Large intestine (tissue), 3 donors: ENCODE results near the gene ANK2. TPM values are rescaled to one million over a fixed set of nuclear protein-coding genes. Genes with fewer than 3 reads are reported as not detected.
A peak's percentile ranks its signal among the peaks of the same experiment; 100 is the strongest.

ENCODE experiments used
- DNase-seq, 2 donors: peaks; one replicate each; pipeline versions ENCODE4 v3.0.0 to v3.0.0-alpha.2; 2013
- H3K27ac ChIP-seq: one replicate; pipeline ENCODE4 v1.5.1; 2013; ENCODE audit warnings: low read length
- H3K27me3 ChIP-seq: 2 replicates; pipeline ENCODE4 v1.6.1; 2013; ENCODE audit warnings: low read length; ENCODE audit not compliant: control insufficient read depth, insufficient read depth
- H3K36me3 ChIP-seq: 2 replicates; pipeline ENCODE4 v1.6.1; 2013; ENCODE audit warnings: low read length; ENCODE audit not compliant: control insufficient read depth, insufficient read depth
- H3K4me1 ChIP-seq: one replicate; pipeline ENCODE4 v1.6.1; 2013; ENCODE audit warnings: low read length; ENCODE audit not compliant: control insufficient read depth, insufficient read depth
- H3K4me3 ChIP-seq: one replicate; pipeline ENCODE4 v1.5.1; 2013; ENCODE audit warnings: low read length
- H3K9me3 ChIP-seq: one replicate; pipeline ENCODE4 v1.6.1; 2013; ENCODE audit warnings: mild to moderate bottlenecking, low read depth, low read length, moderate library complexity; ENCODE audit not compliant: control insufficient read depth
- WGBS: methylation state at CpG from one replicate; pipeline ENCODE4 v1.1.5; 2013; ENCODE audit warnings: low lambda C conversion rate; ENCODE audit not compliant: insufficient coverage; 5-methylcytosine and 5-hydroxymethylcytosine counted together
- polyA plus RNA-seq: library from polyadenylated mRNA; unstranded; fragments of 120-200 nt; gene quantifications from one replicate; pipeline ENCODE4 v1.2.1, GENCODE V29; 2013

ANK2 gene
- polyA plus RNA-seq, 1 donor, result 50.4 TPM

DNA sequence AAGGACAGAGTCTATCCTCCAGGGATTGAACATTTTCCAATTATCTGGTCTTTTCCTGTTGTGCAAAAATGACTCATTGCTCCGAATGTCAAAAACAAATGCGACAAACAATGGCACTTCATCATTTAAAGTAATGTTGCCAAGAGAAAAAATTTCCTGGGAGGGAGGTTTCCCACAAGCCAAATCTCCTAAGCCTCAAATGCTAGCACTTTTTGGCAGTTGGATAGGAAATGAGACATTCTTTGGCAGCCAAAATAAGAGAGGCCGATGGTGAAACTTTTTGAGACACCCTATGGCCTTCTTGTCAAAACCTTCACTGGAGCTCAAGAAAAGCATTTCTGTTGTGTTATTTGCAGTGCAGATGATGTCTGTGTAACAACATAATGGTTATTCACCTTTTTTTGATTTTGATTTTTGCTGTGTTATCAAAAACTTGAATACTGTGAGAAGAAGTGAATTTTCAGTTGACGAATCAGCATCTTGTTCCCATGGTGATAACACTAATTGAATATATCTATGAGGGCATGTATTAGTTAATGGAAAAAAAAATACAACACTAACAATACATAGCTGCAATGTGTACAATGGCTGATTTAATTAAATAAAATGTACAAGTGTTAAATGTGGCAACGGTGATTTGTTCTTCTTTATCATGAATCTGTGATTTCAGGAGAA, 333.8 kb downstream of the ANK2 start:
- H3K36me3 ChIP-seq, result peaks cover 30% of the 10 kb centered on the region
- no peaks in the 10 kb centered on the region for H3K27me3 ChIP-seq
- no peaks in the 10 kb centered on the region for H3K9me3 ChIP-seq
- WGBS, result 100% methylated on average over 2 of the region's 5 CpGs
- no peak for DNase-seq
- H3K27ac ChIP-seq, result no peak overlapping the region
- H3K4me1 ChIP-seq, result no peaks in the 10 kb centered on the region
- no peak overlapping the region for H3K4me3 ChIP-seq

DNA sequence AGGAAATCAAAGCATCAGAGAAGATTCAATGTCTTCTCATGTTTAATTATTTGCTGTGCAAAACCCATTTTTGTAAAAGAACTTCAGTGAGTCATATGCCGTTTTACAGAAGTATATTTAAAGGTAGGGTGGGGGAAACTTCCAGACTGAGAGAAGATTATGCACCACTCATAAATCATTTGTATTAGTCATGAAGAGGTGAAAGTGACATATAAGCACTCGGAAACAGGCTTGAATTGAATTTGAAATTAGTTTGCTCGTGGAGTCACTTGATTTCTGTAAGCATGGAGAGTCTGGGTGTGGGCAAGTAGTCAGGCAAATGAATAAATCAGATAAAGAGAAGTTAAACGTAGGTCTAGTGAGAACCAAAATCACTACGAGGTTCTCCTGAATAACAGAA, 335.1 kb downstream of the ANK2 start:
- no peak overlapping the region for H3K4me3 ChIP-seq
- peaks cover 23% of the 10 kb centered on the region for H3K36me3 ChIP-seq
- H3K27me3 ChIP-seq, result no peaks in the 10 kb centered on the region
- H3K9me3 ChIP-seq, result no peaks in the 10 kb centered on the region
- WGBS, result 79% methylated on average over 5 of the region's 5 CpGs
- no peak overlapping the region for H3K27ac ChIP-seq
- DNase-seq, result no peak
- H3K4me1 ChIP-seq, result no peaks in the 10 kb centered on the region

GRCh38 chr4:113385281-113385899, 335.9 kb downstream of the ANK2 start:
- 100% methylated on average over 1 of the region's 4 CpGs for WGBS
- Histone ChIP-seq H3K4me1 (no peaks in the 10 kb centered on the region), H3K36me3 (peaks cover 19% of the 10 kb centered on the region), H3K27me3 (no peaks in the 10 kb centered on the region), H3K4me3 (no peak overlapping the region), H3K27ac (no peak overlapping the region), H3K9me3 (no peaks in the 10 kb centered on the region)
- DNase-seq, result no peak

DNA sequence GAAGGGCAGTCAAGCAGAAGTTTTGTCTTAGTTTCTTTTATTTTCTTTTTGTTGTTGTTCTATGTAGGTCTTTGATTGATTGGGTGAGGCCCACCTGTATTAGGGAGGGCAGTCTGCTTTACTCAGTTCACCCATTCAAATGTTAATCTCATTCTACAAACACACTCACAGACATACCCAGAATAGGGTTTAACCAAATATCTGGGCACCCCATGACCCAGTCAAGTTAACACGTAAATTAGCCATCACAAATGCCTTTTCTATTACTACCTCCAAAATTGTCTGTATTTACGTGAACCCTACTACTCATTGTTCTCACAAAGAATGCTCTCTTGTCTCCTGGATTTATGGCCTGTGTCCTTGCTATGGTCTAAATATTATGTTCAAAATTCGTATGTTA, 339.7 kb downstream of the ANK2 start:
- Histone ChIP-seq H3K36me3 (no peaks in the 10 kb centered on the region), H3K4me3 (no peak overlapping the region), H3K27ac (no peak overlapping the region), H3K27me3 (no peaks in the 10 kb centered on the region), H3K4me1 (no peaks in the 10 kb centered on the region), H3K9me3 (no peaks in the 10 kb centered on the region)
- WGBS, result 80% methylated on average over 1 of the region's 3 CpGs
- DNase-seq, result no peak

- Histone ChIP-seq H3K36me3 (no peaks in the 10 kb centered on the region), H3K27me3 (no peaks in the 10 kb centered on the region)
Observed at GRCh38 chr4:113390850-113391249, 341.4 kb downstream of the ANK2 start.

DNA sequence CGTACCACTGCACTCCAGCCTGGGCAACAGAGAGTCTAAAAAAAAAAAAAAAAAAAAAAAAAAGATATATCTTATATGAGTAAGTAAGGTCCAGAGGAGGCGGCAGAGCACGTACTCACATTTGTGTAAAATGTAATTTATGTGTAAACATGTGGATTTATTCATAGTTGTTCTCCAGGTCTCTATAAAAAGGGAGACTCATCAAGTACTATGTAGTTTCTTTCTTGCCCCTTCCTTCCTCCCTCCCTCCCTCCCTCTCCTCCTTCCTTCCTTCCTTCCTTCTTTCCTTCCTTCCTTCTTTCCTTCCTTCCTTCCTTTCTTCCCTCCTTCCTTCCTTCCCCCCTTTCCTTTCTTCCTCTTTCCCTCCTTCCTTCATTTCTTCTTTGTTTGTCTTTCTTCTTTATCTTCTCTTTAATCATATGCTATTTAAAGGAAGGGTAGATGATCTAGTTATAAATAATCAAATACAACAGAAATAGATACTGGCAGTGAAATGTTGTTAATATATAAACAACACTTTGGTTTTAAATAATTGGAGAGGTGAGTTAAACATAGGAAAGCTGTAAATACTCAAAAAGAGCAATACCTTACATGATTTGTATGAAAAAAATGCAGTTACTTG, 344.8 kb downstream of the ANK2 start:
- DNase-seq, result no peak
- peak overlapping the region; percentile 48 for H3K27ac ChIP-seq
- H3K27me3 ChIP-seq, result no peaks in the 10 kb centered on the region
- H3K4me1 ChIP-seq, result peaks cover 4% of the 10 kb centered on the region
- H3K9me3 ChIP-seq, result no peaks in the 10 kb centered on the region
- H3K36me3 ChIP-seq, result no peaks in the 10 kb centered on the region
- H3K4me3 ChIP-seq, result no peak overlapping the region
- 80% methylated on average over 2 of the region's 3 CpGs for WGBS

More at GRCh38 chr4:113390850-113391249, 341.4 kb downstream of the ANK2 start:
- no peak overlapping the region for H3K27ac ChIP-seq
- peaks cover 4% of the 10 kb centered on the region for H3K4me1 ChIP-seq
- no peaks in the 10 kb centered on the region for H3K9me3 ChIP-seq
- no peak for DNase-seq
- no peak overlapping the region for H3K4me3 ChIP-seq

GRCh38 chr4:113394730-113395530, 345.5 kb downstream of the ANK2 start:
- DNase-seq, result peak; percentile 89 to 92
- Histone ChIP-seq H3K4me3 (no peak overlapping the region), H3K27me3 (no peaks in the 10 kb centered on the region), H3K27ac (peak overlapping the region; percentile 48), H3K36me3 (no peaks in the 10 kb centered on the region), H3K9me3 (no peaks in the 10 kb centered on the region), H3K4me1 (peaks cover 4% of the 10 kb centered on the region)
- WGBS, result 73% methylated on average over 5 of the region's 11 CpGs

GRCh38 chr4:113397114-113397701, 347.8 kb downstream of the ANK2 start:
- Histone ChIP-seq H3K27me3 (no peaks in the 10 kb centered on the region), H3K4me3 (no peak overlapping the region), H3K9me3 (no peaks in the 10 kb centered on the region), H3K36me3 (no peaks in the 10 kb centered on the region), H3K27ac (no peak overlapping the region), H3K4me1 (peaks cover 4% of the 10 kb centered on the region)
- no CpG with 5 or more reads among the region's 5 CpGs for WGBS
- peak in 1 of 2 donors; percentile 27 for DNase-seq

- Histone ChIP-seq H3K4me1 (peaks cover 5% of the 10 kb centered on the region), H3K27ac (no peak overlapping the region), H3K27me3 (no peaks in the 10 kb centered on the region), H3K4me3 (no peak overlapping the region), H3K36me3 (no peaks in the 10 kb centered on the region), H3K9me3 (no peaks in the 10 kb centered on the region)
- WGBS, result 100% methylated on average over 1 of the region's 8 CpGs
- no peak for DNase-seq
Observed at GRCh38 chr4:113398441-113399143, 349.1 kb downstream of the ANK2 start.
